ENCODE results near the gene ATP10B. TPM values are rescaled to one million over a fixed set of nuclear protein-coding genes. Genes with fewer than 3 reads are reported as not detected.

Gene ATP10B
- total RNA-seq, 4 donors from 2014 or later, result 0.12 to 1.4 (median 1.2) TPM

DNA sequence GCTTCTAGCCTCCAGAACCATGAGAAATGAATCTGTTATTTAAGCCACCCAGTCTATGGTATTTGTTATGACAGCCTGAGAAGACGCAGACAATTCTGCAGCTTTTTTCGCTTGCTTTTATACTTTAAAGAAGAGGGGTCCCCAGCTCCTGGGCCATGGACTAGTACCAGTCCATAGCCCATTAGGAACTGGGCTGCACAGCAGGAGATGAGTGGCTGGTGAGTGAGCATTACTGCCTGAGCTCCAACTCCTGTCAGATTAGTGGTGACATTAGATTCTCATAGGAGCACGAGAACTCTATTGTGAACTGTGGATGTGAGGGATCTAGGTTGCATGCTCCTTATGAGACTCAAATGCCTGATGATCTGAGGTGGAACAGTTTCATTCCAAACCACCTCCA is 278.7 kb downstream of the ATP10B start:
- Histone ChIP-seq H3K36me3 (no peaks in the 10 kb centered on the region), H3K27me3 (no peaks in the 10 kb centered on the region), H3K27ac (no peak overlapping the region), H3K4me3 (no peak overlapping the region), H3K4me1 (no peaks in the 10 kb centered on the region), H3K9me3 (peaks cover 0 to 4% (median 0%) of the 10 kb centered on the region in 3 donors)
- TF ChIP-seq POLR2AphosphoS5 (IDR thresholded peaks at IDR 0.05), result no peak
- no peak for TF ChIP-seq EP300 (IDR thresholded peaks at IDR 0.05)
- TF ChIP-seq CTCF (IDR thresholded peaks at IDR 0.05), result no peak
- no peak for TF ChIP-seq POLR2A (IDR thresholded peaks at IDR 0.05)
- 70 to 89% methylated on average over 2 to 3 of the region's 3 CpGs for WGBS, 2 donors (ENCODE audit: low coverage in 1 of 2)
- no peak for ATAC-seq

GRCh38 chr5:160567031-160567705 is 284.8 kb downstream of the ATP10B start:
- Histone ChIP-seq H3K4me1 (no peaks in the 10 kb centered on the region), H3K36me3 (no peaks in the 10 kb centered on the region), H3K27me3 (no peaks in the 10 kb centered on the region), H3K27ac (no peak overlapping the region), H3K4me3 (no peak overlapping the region), H3K9me3 (no peaks in the 10 kb centered on the region)
- no peak for TF ChIP-seq POLR2A (IDR thresholded peaks at IDR 0.05)
- TF ChIP-seq CTCF (IDR thresholded peaks at IDR 0.05), result no peak
- TF ChIP-seq POLR2AphosphoS5 (IDR thresholded peaks at IDR 0.05), result no peak
- no peak for TF ChIP-seq EP300 (IDR thresholded peaks at IDR 0.05)
- no peak for ATAC-seq
- 78 to 79% methylated on average over 4 of the region's 4 CpGs for WGBS, 2 donors (ENCODE audit: low coverage in 1 of 2)

- no peak overlapping the region for H3K4me3 ChIP-seq
- H3K36me3 ChIP-seq, result no peaks in the 10 kb centered on the region
- no peaks in the 10 kb centered on the region for H3K4me1 ChIP-seq
- no peaks in the 10 kb centered on the region for H3K9me3 ChIP-seq
- no CpG with 5 or more reads among the region's 8 CpGs for WGBS, 2 donors (ENCODE audit: low coverage in 1 of 2)
- no peak for TF ChIP-seq POLR2A (IDR thresholded peaks at IDR 0.05)
- no peak for TF ChIP-seq CTCF (IDR thresholded peaks at IDR 0.05)
- TF ChIP-seq EP300 (IDR thresholded peaks at IDR 0.05), result no peak
- no peak for TF ChIP-seq POLR2AphosphoS5 (IDR thresholded peaks at IDR 0.05)
- no peak overlapping the region for H3K27ac ChIP-seq
- ATAC-seq, result no peak
- H3K27me3 ChIP-seq, result no peaks in the 10 kb centered on the region
Measured at GRCh38 chr5:160565376-160565775, 286.6 kb downstream of the ATP10B start.

GRCh38 chr5:160556846-160557245 is 295.2 kb downstream of the ATP10B start:
- H3K27ac ChIP-seq, result no peak overlapping the region
- no peak for ATAC-seq
- no peaks in the 10 kb centered on the region for H3K36me3 ChIP-seq
- H3K9me3 ChIP-seq, result no peaks in the 10 kb centered on the region
- no peaks in the 10 kb centered on the region for H3K4me1 ChIP-seq
- WGBS, 2 donors (ENCODE audit: low coverage in 1 of 2), result 63 to 86% methylated on average over 1 to 2 of the region's 4 CpGs
- TF ChIP-seq POLR2AphosphoS5 (IDR thresholded peaks at IDR 0.05), result no peak
- no peak for TF ChIP-seq CTCF (IDR thresholded peaks at IDR 0.05)
- TF ChIP-seq POLR2A (IDR thresholded peaks at IDR 0.05), result no peak
- no peak for TF ChIP-seq EP300 (IDR thresholded peaks at IDR 0.05)
- H3K4me3 ChIP-seq, result no peak overlapping the region
- no peaks in the 10 kb centered on the region for H3K27me3 ChIP-seq

DNA sequence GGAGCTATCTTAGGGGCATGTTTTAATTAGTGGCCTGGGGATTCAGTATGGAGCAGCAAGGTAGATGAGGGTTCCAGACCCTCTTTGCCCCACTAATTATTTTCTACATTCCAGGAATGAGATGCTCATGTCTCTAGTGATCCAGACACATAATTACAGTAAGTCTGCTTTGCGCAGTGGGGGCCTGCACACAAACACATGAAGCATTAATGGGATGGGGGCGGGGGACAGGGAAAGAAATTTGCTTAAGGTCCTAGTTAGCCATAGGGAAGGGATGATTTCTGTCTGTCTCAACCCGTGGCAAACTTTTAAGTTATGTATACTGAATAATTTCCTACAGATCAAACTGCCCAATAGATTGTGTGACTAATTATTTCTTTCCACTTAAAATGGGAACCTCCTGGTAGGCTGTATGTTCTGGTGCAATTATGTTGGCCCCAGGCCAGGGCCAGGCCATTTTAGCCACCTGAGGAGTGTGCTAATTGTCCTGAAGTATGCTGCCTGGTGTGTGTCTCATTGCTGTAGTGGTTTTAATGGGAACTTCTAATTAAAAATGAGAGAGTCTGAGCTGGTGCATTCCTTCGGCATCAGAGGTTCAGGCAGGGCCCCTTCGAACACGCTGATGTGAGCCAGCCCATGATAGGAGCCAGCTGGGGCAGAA is 295.9 kb downstream of the ATP10B start:
- no peak overlapping the region for H3K4me3 ChIP-seq
- H3K9me3 ChIP-seq, result no peaks in the 10 kb centered on the region
- no peaks in the 10 kb centered on the region for H3K4me1 ChIP-seq
- 59 to 86% methylated on average over 1 to 5 of the region's 6 CpGs for WGBS, 2 donors (ENCODE audit: low coverage in 1 of 2)
- no peaks in the 10 kb centered on the region for H3K36me3 ChIP-seq
- TF ChIP-seq EP300 (IDR thresholded peaks at IDR 0.05) (no peak), POLR2AphosphoS5 (IDR thresholded peaks at IDR 0.05) (no peak), POLR2A (IDR thresholded peaks at IDR 0.05) (no peak), CTCF (IDR thresholded peaks at IDR 0.05) (no peak)
- no peaks in the 10 kb centered on the region for H3K27me3 ChIP-seq
- no peak overlapping the region for H3K27ac ChIP-seq
- no peak for ATAC-seq
